ENCODE data around the gene BACH2.

Gene BACH2

GRCh38 chr6:90028066-90028778, 268.4 kb downstream of the BACH2 start:
- TF ChIP-seq CTCF (IDR thresholded peaks at IDR 0.05; ENCODE audit: low read depth, low read length), result no peak
- H3K4me3 ChIP-seq (ENCODE audit: low read depth, low read length), result no peak overlapping the region

- no peak overlapping the region for H3K4me3 ChIP-seq (ENCODE audit: low read depth, low read length)
- TF ChIP-seq CTCF (IDR thresholded peaks at IDR 0.05; ENCODE audit: low read depth, low read length), result no peak
These were observed 270.4 kb downstream of the BACH2 start for GRCh38 chr6:90026216-90026615.

GRCh38 chr6:90025523-90026061, 271.1 kb downstream of the BACH2 start:
- TF ChIP-seq CTCF (IDR thresholded peaks at IDR 0.05; ENCODE audit: low read depth, low read length), result no peak
- no peak overlapping the region for H3K4me3 ChIP-seq (ENCODE audit: low read depth, low read length)

- no peak for TF ChIP-seq CTCF (IDR thresholded peaks at IDR 0.05; ENCODE audit: low read depth, low read length)
These were observed 272.0 kb downstream of the BACH2 start for GRCh38 chr6:90024633-90025032.

GRCh38 chr6:90021711-90022110, 274.9 kb downstream of the BACH2 start:
- H3K4me3 ChIP-seq (ENCODE audit: low read depth, low read length), result no peak overlapping the region
- TF ChIP-seq CTCF (IDR thresholded peaks at IDR 0.05; ENCODE audit: low read depth, low read length), result no peak

More at GRCh38 chr6:90024633-90025032, 272.0 kb downstream of the BACH2 start:
- H3K4me3 ChIP-seq (ENCODE audit: low read depth, low read length), result no peak overlapping the region

GRCh38 chr6:90020746-90021145, 275.9 kb downstream of the BACH2 start:
- no peak for TF ChIP-seq CTCF (IDR thresholded peaks at IDR 0.05; ENCODE audit: low read depth, low read length)

GRCh38 chr6:90019216-90019615, 277.4 kb downstream of the BACH2 start:
- no peak for TF ChIP-seq CTCF (IDR thresholded peaks at IDR 0.05; ENCODE audit: low read depth, low read length)

More at GRCh38 chr6:90020746-90021145, 275.9 kb downstream of the BACH2 start:
- H3K4me3 ChIP-seq (ENCODE audit: low read depth, low read length), result no peak overlapping the region

More at GRCh38 chr6:90019216-90019615, 277.4 kb downstream of the BACH2 start:
- H3K4me3 ChIP-seq (ENCODE audit: low read depth, low read length), result no peak overlapping the region
